GM12874 (cell line): ENCODE measurements around the gene SIRT3.

Experiments used
- TF ChIP-seq, protein P1 (sequence below): IDR thresholded peaks from 2 replicates; pipeline ENCODE4 v1.5.1; 2011; ENCODE audit warnings: low read depth, mild to moderate bottlenecking, control low read depth, low read length, moderate library complexity; ENCODE audit not compliant: insufficient read depth

Gene SIRT3

DNA sequence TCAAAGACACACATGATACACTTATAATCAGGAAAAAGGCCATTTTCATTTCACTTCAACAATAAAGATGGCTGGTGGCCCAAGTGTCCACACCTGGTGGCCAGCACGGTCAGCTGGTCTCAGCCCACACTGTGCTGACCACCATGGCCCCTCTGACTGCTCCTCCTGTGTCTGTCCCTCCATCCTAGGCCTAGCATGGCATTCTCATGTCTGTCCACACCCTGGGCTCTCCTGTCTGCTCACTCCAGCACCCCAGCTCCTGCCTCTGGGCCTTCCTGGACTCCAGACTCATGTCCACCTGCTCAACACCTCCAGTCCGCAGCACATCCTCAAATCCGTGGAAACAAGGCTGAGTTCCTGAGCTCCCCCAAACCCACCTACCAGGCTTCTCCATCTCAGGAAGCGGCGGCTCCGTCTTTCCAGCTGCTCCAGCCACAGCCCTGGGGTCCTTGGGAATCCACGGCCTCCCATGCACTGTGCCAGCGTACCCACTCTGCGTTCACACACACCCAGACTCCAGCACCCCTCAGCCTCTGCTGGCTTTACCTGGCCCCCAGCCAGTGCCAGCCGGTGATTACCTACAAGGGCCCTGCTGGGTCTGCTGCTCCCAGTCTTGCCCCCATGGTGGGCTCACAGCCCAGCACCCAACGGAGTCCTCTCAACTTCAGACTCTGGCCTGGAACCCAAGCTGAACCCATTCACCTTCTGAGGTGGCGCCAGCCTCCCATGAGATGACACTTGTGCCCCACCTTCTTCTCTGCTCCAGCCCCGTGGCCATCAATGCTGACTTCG lies 13.9 kb downstream of the SIRT3 start:
- TF ChIP-seq, protein P1, sequence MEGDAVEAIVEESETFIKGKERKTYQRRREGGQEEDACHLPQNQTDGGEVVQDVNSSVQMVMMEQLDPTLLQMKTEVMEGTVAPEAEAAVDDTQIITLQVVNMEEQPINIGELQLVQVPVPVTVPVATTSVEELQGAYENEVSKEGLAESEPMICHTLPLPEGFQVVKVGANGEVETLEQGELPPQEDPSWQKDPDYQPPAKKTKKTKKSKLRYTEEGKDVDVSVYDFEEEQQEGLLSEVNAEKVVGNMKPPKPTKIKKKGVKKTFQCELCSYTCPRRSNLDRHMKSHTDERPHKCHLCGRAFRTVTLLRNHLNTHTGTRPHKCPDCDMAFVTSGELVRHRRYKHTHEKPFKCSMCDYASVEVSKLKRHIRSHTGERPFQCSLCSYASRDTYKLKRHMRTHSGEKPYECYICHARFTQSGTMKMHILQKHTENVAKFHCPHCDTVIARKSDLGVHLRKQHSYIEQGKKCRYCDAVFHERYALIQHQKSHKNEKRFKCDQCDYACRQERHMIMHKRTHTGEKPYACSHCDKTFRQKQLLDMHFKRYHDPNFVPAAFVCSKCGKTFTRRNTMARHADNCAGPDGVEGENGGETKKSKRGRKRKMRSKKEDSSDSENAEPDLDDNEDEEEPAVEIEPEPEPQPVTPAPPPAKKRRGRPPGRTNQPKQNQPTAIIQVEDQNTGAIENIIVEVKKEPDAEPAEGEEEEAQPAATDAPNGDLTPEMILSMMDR: no peak

DNA sequence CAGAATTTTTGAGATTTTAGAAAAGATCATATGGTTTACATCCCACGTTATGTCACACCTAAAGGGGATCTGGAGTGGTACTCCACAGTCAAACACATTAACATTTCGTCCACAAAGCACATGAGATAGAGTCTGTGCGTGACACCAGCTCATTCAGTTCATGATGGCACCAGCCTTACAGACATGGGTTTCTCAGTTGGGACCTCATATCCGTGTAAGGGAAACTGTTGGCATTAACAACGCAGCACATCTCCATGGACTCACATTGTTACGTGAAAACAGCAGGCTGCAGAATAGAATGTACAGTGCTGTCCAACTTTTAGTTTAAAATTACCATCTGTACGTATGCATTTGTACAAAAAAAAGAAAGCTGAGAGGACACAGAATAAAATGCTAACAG lies 14.6 kb downstream of the SIRT3 start:
- TF ChIP-seq, protein P1: no peak

DNA sequence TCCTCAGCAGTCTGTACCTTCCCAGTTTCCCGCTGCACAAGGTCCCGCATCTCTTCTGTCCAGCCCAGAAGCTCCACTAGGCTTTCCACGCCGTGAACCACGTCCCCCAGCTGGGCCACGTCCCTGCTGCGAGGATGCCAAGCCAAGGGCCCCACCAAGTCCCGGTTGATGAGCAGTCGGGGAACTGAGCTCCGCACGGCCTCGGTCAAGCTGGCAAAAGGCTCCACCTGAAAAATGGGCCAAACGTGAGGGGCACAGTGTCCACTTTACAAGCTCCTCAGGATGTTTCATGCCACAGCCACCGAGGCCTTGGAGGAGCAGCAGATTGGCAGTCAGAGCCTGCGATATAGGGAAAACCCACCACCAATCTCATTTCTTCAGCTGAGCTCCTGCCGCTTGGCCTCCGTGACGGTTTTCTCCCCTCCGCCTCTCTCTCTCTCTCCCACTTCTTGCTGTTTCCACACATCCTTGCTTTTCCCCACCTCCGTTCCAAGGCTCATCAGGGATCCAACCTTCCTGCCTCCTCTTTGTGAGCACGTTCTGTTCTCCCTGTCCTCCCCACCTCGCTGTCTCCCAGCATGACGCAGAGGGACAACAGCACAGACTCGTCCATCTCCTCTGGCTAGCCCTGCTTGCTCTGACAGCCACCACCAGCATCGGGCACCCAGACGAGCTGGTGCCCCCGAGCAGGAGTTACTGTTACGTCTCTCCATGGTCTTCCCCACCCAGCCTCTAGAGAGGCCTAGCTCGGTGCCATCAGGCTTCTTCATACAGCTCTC lies 17.1 kb downstream of the SIRT3 start:
- TF ChIP-seq, protein P1: no peak

DNA sequence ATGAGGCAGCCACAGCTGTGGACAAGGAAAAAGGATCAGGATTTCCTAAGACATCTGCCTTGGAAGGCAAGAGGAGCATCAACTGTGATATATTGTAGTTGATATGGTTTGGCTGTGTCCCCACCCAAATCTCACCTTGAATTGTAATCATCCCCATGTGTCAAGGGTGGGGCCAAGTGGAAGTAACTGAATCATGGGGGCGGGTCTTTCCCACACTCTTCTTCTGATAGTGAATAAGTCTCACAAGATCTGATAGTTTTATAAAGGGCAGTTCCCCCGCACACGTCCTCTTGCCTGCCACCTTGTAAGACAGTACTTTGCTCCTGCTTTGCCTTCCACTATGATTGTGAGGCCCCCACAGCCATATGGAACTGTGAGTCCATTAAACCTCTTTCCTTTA lies 18.4 kb downstream of the SIRT3 start:
- TF ChIP-seq, protein P1: no peak

DNA sequence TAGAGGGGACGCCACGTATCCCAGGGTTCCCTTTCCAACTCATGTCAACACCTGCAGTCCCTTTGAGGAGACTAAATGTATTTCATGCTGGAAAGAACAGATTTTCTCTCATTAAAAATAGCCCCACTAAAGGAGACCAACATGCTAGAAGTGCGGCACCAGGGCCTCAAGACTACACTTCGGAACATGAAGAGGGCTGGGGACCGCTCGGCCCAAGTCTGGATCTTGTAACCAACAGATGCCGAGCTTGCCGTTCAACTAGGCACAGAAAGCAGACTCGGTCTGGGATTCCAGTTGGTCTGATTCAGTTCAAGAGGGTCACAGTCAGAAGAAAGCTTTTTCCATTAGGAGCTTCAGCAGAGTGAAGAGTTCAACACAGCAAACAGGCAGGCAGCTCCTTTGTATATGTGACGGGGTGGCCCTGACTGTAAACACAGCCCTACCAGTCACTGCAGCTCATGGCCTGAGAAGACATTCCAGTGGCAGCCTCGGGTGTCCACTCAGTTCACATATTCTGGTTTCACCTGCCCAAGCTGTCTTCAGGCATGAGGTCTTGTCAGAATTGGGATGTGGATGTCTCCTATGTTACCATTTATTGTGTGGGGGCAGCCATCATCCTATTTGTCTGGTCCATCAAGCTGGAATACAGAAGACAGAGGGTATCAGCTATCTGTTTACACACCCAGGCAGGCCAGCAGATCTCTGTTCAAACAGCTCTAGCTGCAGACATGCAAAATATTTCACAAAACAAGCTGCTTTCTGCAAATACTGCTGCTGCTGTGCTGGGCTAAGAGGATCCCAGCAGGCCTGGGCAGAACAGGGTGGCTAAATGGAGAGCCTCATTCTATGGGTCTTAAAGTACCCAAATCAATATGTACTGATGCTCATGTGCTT lies 19.8 kb downstream of the SIRT3 start:
- TF ChIP-seq, protein P1: no peak

DNA sequence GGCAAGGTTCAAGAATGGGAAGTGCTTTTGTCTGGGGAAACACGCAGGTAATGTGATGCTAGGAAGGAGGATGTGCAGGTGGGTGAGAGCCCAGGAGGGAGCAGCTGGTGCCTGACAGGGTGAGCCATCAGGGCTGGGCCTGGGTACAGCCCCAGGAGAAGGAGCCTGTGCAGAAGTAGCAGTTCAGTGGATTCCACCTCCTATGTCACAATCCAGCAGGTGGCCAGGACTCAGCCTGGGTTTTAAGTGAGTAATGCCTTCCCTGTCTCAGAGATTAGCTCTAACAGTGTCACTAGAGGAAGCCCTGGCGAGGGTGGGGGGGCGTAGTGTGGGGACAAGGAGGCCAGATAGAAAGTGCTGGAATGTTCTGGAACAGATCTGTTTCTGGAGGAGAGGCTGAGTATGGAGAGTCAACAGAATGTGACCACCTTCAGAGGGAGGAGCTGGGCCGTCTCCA lies 20.5 kb downstream of the SIRT3 start:
- TF ChIP-seq, protein P1: no peak

DNA sequence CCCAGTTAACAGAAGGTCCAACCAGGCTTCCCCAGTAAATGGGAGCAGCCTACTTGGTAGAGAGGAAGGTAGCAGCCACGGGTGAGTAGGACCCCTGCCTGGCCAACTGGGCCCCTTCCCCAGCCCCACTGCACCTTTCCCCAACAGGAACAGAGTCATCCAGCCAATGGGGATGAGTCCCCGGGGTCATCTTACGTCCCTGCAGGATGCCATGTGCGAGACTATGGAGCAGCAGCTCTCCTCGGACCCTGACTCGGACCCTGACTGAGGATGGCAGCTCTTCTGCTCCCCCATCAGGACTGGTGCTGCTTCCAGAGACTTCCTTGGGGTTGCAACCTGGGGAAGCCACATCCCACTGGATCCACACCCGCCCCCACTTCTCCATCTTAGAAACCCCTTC lies 22.1 kb downstream of the SIRT3 start:
- TF ChIP-seq, protein P1: no peak
